Stimulated activated CD4-positive, alpha-beta T cell treated with anti-CD3 and anti-CD28 coated beads, Interleukin-12 subunit alpha, Interleukin-12 subunit beta, amount 100 ng/mL, for 24 hours (primary cell): ENCODE measurements around the gene LIM2.

Experiments used
- DNase-seq, 2 experiments: peaks; one replicate each; pipeline ENCODE4 v3.0.0-alpha.2; 2020; ENCODE audit warnings: low read depth in 2 of 2

Gene LIM2

GRCh38 chr19:51396175-51396574, 8.4 kb upstream of the LIM2 start:
- DNase-seq, result no peak

GRCh38 chr19:51394050-51394836, 6.5 kb upstream of the LIM2 start:
- DNase-seq, result peak; percentile 78 to 93

GRCh38 chr19:51392701-51393100, 4.9 kb upstream of the LIM2 start:
- no peak for DNase-seq

GRCh38 chr19:51391073-51391611, 3.4 kb upstream of the LIM2 start:
- DNase-seq, result no peak

GRCh38 chr19:51389143-51389542, 1.4 kb upstream of the LIM2 start:
- DNase-seq, result no peak

- DNase-seq, result no peak
Observed at GRCh38 chr19:51386882-51387520, 773 bp downstream of the LIM2 start.

- no peak for DNase-seq
Observed at GRCh38 chr19:51382004-51382403, 5.8 kb downstream of the LIM2 start.

GRCh38 chr19:51380379-51380778, 7.4 kb downstream of the LIM2 start:
- no peak for DNase-seq

- DNase-seq, result no peak
Observed at GRCh38 chr19:51377422-51377821, 10.4 kb downstream of the LIM2 start.

GRCh38 chr19:51375504-51376221, 12.1 kb downstream of the LIM2 start:
- DNase-seq, result peak in 1 of 2 experiments; percentile 60

- peak; percentile 56 to 76 for DNase-seq
Observed at GRCh38 chr19:51372649-51373504, 14.9 kb downstream of the LIM2 start, which contains the start of gene NKG7. TSS of gene NKG7 (minus strand) at chr19:51372654. CDS start at chr19:51372535, 119 bp downstream.

GRCh38 chr19:51372021-51372648, 15.6 kb downstream of the LIM2 start:
- DNase-seq, result no peak

- DNase-seq, result no peak
Observed at GRCh38 chr19:51371186-51371690, 16.5 kb downstream of the LIM2 start.

GRCh38 chr19:51370230-51370629, 17.5 kb downstream of the LIM2 start:
- no peak for DNase-seq

- DNase-seq, result no peak
Observed at GRCh38 chr19:51368366-51369282, 19.1 kb downstream of the LIM2 start, which contains the start of gene CLDND2. TSS of gene CLDND2 (minus strand) at chr19:51369003. CDS start at chr19:51368577, 426 bp downstream.

GRCh38 chr19:51367565-51368365, 20.0 kb downstream of the LIM2 start:
- DNase-seq, result peak; percentile 97 to 99

GRCh38 chr19:51367255-51367564, 20.6 kb downstream of the LIM2 start:
- DNase-seq, result no peak

GRCh38 chr19:51366389-51367254, 21.2 kb downstream of the LIM2 start:
- DNase-seq, result peak; percentile 90 to 96
